ENCODE measurements around the gene PALD1. TPM values are rescaled to one million over a fixed set of nuclear protein-coding genes. Genes with fewer than 3 reads are reported as not detected.

PALD1 gene
- total RNA-seq, 1 donor from 2014 or later: 7.6 TPM

DNA sequence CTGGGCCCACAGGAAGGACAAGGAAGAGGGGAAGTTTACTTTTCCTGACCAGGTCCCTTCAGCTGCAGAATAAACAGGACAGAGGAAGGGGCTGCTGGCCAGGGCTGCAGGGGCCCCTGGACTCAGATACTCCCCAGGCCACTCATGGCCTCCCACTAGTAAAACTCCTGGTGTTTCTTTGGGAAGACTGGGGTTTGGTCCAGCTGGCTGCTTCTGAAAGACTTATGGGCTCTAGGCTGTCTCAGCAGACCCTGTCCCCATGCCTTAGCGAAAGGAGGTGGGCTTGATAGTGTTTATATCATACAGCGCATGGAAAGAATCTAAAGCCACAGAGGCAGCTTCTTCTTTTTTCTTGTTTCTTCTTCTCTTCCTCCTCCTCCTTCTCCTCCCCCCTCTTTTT lies 56.4 kb downstream of the PALD1 start:
- no peak for DNase-seq (ENCODE audit: low spot score)

- no peak for DNase-seq (ENCODE audit: low spot score)
These were observed 56.9 kb downstream of the PALD1 start for GRCh38 chr10:70535451-70535850.

DNA sequence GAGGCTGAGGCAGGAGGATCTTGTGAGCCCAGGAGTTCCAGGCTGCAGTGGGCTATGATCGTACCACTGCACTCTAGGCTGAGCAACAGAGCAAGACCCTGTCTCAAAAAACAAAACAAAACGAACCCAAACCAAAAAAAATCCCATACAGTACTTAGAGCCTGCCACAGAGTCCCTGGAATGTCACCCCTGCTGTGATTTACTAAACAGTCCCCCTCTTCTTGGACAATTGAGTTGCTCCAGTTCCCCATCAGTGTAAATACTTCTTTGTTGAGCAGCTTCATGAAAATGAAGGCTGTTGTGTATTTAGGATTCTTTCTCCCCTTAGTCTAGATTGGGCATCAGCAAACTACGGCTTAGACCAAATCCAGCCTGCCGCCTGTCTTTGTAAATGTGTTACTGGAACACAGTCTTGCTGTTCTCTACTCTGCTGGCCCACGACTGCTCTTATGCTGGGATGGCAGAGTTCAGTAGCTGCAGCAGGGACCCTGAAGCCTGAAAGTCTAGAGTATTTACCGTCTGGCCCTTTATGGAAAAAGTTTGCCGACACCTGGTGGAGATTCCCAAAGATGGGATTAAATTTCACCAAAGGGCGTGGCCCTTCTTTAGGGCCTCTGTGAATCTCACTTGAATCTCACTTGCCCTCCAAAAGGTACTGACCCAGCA lies 57.8 kb downstream of the PALD1 start:
- DNase-seq (ENCODE audit: low spot score): no peak

GRCh38 chr10:70537398-70538194 lies 59.0 kb downstream of the PALD1 start:
- no peak for DNase-seq (ENCODE audit: low spot score)

DNA sequence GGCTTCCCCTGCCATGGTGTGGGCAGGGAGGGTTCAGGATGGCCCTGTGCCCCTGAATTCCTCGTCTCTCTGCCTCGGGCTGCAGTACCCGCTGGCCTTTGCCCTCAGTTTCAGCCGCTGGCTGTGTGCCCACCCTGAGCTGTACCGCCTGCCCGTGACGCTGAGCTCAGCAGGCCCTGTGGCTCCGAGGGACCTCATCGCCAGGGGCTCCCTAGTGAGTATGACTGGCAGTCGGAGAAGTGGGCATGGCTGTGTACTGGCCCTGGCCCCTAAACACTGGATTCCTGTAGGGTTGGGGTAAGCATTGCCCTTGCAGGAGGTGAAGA lies 59.6 kb downstream of the PALD1 start:
- DNase-seq (ENCODE audit: low spot score): no peak

GRCh38 chr10:70538731-70539338 lies 60.3 kb downstream of the PALD1 start:
- no peak for DNase-seq (ENCODE audit: low spot score)

DNA sequence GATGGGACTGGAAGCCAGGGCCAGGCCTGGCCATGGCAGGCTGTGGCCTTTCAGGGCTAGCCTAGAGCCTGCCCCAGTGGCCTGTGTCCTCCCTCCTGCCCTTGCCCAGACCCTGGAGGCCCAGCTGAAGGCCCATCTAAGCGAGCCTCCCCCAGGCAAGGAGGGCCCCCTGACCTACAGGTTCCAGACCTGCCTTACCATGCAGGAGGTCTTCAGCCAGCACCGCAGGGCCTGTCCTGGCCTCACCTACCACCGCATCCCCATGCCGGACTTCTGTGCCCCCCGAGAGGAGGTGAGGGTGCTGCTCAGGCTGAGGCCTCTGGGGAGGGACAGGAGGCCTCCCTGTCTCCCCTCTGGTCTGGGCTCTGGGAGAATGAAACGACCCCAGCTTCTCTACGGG lies 60.9 kb downstream of the PALD1 start:
- DNase-seq (ENCODE audit: low spot score): no peak

- no peak for DNase-seq (ENCODE audit: low spot score)
These were observed 61.7 kb downstream of the PALD1 start for GRCh38 chr10:70540089-70540788.

- no peak for DNase-seq (ENCODE audit: low spot score)
These were observed 62.3 kb downstream of the PALD1 start for GRCh38 chr10:70540789-70541360.

DNA sequence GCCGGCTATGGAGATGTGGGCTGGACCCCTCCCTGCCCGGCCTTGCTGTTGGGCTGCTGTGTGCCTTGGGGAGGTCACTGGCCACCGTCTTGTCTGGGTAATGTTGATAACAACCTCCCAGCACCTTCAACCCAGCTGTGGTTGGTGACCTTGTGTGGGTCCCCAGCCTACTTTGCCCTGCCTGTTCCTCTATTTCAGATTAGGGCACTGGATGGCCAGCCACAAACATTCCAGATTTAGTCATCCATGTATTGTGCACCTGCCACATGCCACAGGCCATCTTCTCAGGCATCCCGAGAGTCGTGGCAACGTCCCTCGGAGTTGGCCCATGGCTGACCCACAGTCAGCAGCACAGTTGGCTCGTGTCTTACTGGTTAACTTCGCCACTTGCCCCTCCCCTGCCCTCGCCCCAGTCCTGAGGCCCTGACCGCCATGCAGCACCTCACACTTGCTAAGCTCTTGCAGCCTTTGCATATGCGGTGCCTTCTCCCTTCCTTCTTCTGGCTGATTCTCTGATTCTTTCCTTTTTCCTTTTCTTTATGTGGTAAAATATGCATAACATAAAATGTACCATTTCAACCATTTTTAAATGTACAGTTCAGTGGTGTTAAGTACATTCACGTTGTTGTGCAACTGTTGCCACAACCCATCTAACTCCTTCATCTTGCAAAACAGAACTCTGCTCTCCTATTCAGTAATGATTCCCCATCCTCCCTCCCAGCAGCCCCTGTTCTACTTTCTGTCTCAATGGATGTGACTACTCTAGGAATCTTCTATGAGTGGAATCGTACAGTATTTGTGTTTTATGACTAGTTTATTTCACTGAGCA lies 63.4 kb downstream of the PALD1 start:
- no peak for DNase-seq (ENCODE audit: low spot score)

GRCh38 chr10:70542565-70542938 lies 64.0 kb downstream of the PALD1 start:
- no peak for DNase-seq (ENCODE audit: low spot score)

GRCh38 chr10:70543911-70544310 lies 65.3 kb downstream of the PALD1 start:
- no peak for DNase-seq (ENCODE audit: low spot score)

DNA sequence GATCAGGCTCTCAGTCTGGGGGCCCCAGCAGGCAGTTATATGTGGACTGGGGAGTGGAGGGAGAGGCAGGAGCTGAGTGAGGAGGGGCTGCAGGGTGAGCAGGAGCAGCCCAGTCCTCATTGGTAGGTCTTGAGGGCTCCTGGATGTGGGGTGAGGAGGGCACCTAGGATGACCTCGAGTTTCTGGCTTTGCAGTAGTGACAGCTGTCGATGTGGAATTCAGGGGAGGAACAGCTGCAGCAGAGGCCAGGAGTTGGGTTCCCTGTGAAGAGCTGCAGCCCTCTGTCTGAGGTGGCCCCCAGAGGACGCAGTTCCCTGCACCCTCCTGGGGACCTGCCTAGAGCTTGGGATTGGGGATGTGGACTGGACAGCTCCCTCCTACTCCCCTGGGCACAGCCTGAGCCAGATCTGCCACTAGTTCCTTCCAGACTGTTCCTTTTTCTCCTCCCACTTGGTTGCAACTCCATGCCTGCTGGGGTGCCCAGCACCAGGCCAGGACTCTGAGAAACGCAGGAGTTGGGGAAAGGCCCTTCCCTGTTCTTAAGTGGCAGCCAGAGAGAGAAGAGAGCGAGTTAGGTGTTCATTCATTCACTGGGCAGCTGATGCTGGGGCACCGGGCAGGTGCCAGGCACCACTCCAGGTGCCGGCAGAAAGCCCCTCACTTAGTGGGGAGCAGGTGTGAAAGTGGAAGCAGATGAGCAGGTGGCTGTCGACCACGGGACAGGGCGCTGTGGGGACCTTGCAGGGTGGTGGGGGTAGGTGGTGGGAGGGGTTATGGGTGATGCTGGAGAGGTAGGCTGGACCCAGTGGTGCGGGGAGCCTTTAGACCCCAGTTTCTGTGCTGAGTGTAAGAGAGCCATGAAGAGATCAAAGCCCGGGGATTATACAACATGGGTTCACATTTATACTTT lies 66.1 kb downstream of the PALD1 start:
- DNase-seq (ENCODE audit: low spot score): no peak

GRCh38 chr10:70546584-70546983 lies 68.0 kb downstream of the PALD1 start:
- DNase-seq (ENCODE audit: low spot score): no peak

GRCh38 chr10:70549351-70549961 lies 70.9 kb downstream of the PALD1 start:
- DNase-seq (ENCODE audit: low spot score): no peak

- DNase-seq (ENCODE audit: low spot score): no peak
These were observed 71.4 kb downstream of the PALD1 start for GRCh38 chr10:70549962-70550458.

GRCh38 chr10:70550459-70550858 lies 71.9 kb downstream of the PALD1 start:
- DNase-seq (ENCODE audit: low spot score): no peak

- no peak for DNase-seq (ENCODE audit: low spot score)
These were observed 72.9 kb downstream of the PALD1 start for GRCh38 chr10:70551466-70551865.

DNA sequence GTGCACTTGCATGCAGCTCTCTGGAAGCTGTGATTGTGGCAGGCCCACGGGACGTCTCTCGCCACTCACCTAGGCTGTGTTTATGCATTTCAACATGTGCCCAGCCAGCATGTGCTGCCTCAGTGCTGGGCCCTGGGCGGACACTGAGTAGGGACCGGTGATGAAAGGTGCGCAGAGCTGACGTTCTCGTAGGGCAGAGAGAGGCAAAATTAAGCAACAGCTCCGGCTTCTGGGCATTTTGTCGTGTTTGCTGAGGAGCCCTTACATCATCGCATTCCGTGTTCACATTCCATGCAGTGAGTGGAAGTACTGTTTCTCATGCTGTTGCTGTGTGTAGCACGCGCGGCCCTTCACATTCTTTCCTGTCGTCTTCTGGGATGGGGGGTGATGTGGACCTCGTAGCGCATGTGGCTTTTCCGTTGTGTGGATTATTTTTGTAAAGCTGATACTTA lies 73.4 kb downstream of the PALD1 start:
- no peak for DNase-seq (ENCODE audit: low spot score)
